ENCODE measurements around the gene TEDC1. TPM values are rescaled to one million over a fixed set of nuclear protein-coding genes. Genes with fewer than 3 reads are reported as not detected.

TEDC1 gene, protein sequence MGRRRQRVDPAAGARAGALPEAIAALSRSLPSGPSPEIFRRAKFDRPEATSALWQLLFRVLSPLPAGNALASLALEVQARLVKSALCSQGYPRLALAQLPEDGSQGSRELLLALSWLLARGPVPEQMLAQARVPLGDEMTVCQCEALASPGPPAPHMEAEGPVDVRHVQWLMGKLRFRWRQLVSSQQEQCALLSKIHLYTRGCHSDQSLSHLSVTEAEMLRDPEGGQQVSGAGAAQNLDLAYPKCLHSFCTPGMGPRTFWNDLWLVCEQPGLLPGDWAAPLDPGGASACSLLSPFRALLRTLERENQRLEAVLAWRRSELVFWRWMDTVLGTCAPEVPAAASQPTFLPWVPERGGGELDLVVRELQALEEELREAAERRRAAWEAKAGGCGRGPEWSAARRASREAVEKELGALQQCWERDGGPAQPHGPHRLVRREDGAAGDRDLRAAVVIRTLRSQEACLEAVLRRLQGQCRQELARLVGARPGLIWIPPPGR
- 2.3 and 5.1 TPM in 2 replicates for total RNA-seq

DNA sequence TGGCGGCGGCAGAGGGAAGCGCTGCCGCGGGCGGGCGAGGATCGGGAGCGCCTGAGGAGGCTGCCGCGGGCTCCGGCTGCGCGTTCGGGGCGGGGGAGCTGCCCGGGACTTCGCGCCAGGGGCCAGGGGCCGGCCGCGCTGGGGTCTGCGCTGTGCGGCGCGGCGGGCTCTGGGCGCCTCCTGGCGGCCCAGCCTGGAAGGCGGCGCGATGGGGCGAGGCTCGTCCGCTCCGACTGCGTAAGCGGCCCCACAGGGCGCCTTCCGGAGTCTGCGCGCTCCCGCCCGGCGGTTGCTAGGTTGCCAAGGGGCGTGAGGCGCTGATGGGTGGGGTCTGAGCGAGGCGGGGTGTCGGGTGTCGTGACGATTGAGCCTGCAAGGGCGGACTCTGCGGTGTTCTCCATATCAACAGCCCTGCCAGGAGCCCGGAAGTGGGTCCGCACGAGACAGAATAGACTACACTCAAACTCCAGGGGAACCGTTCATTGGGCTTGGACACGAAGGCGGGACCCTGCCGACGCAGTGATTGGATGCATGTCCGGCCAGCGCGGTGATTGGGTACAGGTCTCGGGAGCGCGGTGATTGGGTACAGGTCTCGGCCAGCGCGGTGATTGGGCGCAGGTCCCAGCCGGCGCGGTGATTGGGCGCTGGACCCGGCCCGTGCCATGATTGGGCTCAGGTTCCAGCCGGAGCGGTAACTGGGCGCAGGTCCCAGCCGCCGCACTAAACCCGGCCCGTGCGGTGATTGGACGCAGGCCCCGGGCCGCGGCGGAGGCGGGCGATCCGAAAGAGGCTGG lies at the start of gene TEDC1:
TEDC1 (plus strand) TSS at position 675 of the 794 bp plus-strand sequence. CDS start 130 bp downstream, outside the sequence.

DNA sequence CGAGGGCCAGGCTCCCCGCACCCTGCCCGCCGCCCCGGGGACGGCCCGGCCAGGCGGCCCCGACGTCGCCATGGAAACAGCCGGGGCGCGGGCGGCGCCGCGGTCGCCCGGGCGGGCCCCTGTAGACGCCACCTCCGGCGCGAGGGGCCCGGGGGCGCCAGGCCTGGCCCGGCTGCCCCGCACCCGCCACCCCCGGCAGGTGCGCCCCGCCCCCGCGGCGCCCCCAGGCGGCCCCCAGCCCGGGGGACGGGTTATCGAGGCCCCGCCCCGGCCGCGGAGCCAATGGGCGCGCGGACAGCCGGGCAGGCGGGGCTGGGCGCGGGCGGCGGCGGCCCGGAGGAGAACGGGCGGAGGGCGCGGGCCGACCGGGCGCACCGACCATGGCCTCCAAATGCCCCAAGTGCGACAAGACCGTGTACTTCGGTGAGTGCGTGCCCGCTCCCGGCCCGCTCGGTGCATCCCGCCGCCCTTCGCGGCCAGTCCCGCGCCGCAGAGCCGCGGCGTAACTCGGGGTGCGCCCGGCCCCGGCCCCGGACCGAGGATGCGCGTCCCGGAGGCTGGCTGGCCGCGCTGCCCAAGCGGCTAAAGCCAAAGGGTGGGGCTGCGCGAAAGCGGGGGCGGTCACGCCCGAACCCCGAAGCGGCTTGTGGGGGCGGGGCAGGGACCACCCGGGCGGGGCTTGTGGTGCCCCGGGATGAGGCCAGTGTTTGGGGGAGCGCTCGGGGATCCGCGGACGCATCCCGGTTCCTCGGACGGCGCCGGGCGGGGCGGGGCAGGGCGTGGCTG lies 16.4 kb upstream of the TEDC1 start, which contains the start of gene CRIP2:
CRIP2 (plus strand) TSS at position 339 of the 786 bp plus-strand sequence; CDS start at position 381, 42 bp downstream.

DNA sequence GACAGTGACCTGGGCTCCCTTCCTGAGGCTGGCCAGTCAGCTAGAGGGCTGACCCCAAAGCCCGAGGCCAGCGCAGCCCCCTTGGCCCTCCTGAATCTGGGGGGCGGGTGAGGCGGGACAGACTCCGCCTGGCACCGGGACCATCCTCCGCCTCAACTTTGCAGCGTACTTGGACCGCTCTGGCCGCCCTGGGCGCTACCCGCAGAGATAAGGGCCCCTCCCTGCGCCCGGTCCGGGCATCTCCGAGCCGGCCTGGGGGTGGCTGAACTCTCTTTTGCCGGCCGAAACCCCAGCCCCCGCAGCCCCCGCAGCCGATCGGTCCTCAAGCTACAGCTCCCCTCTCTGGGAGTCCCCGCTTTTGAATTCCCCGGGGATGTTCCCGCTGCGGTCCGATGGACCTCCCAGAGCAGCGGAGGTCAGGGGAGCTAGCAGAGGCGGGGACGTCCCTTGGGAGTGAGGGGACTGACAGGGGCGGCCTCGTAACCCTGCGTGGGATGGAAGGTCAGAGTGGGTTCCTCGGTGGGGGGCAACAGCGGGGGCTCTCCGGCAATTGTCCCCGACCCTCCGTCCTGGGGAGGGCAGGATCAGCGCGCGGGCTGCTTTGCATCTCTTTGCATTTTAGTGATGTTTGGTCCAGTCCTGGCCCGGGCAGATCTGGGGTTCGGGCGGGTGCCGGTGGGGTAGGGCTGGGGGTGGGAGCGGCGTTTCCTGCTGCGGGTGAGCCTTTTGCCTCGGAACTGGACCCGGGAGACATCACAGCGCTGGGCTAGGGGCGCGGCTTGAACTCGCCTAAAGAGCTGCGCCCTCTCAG lies 4.7 kb upstream of the TEDC1 start, which contains the start of gene CRIP1:
CRIP1 (plus strand) TSS at position 724 of the 811 bp plus-strand sequence. CDS start 374 bp downstream, outside the sequence.

DNA sequence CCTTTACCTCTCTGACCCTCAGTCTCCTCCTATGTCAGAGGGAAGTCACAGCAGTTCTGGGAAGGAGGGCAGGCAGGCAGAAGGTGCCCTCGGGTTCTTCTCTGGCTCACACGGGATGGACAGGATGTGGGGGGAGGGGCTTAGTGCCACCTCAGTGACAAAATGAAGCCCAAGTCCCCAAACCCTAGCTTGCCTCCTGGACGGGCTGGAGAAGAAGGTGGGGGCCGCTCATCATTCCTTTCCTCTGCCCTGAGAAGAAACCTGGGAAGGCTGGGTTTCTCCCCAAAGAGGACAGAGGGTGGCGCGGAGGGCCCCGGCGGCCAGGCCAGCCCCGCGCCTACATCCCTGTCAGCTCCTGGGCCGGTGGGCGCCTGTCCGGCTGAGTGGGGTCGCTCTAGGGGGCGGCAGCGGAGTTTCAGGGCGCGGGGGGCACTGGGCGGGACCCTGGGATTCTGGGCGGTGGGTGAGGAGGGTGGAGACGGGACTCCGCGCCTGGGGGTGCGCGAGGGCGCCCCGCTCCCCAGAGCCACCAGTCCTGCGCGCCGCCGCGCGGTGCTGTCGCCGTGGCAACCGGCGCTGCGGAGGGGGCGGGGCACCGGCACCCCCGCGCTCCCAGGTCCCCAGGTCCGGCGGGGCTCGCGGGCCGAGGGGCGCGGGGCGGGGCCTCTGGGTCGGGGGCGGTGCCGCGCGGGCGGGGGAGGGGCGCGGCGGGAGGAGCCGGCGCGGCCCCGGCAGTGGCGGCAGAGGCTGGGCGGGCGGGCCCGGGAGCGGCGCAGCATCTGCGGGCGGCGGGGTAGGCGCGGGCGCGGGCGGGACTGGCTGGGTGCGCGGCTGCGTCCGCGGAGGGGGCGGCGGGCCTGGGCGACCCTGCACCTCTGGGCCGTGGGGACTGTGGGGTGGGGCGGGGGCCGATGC lies 35.1 kb downstream of the TEDC1 start, which contains the start of gene TMEM121:
TMEM121 (plus strand) TSS at position 723 of the 915 bp plus-strand sequence. CDS start 2,252 bp downstream, outside the sequence.

Other genes with a start within 250 kb of the TEDC1 start
- 65.8 and 71.0 TPM in 2 replicates for gene BTBD6, start 242.7 kb upstream of the TEDC1 start, total RNA-seq
- gene BRF1, start 190.2 kb upstream of the TEDC1 start, total RNA-seq, result 22.9 and 27.5 TPM in 2 replicates
- 42.0 and 56.1 TPM in 2 replicates for gene PACS2, start 176.5 kb upstream of the TEDC1 start, total RNA-seq
- gene TEX22, start 92.7 kb upstream of the TEDC1 start, total RNA-seq, result under 0.01 and 0.21 TPM in 2 replicates
- gene MTA1, start 71.4 kb upstream of the TEDC1 start, total RNA-seq, result 32.5 and 33.2 TPM in 2 replicates
- gene CRIP2, start 16.4 kb upstream of the TEDC1 start, total RNA-seq, result 34.3 and 64.8 TPM in 2 replicates
- gene CRIP1, start 4.4 kb upstream of the TEDC1 start, total RNA-seq, result 0.48 TPM in 1 of 2 replicates, not detected in the other
- 2.4 and 3.4 TPM in 2 replicates for gene TMEM121, start 35.3 kb downstream of the TEDC1 start, total RNA-seq